ENCODE results near the gene DENND1B.

DNA sequence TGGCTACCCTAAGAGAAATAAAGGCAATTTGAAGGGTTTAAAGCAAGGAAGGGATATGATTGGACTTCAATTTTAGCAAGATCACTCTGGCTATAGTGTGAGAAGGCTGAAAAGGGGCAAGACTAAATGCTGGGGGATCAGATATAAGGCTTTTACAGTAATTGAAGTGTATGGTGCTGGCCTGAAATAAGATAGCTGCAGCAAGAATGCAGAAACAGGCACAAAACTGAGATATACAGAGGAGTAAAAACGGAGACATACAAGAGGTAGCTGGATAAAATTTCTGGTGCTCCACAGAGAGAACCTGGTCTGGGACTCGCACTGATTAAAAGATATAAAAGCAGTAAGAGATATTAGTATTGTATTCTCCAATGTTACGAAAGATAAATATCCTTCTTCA lies 92.0 kb downstream of the DENND1B start:
- TF ChIP-seq, protein P1, sequence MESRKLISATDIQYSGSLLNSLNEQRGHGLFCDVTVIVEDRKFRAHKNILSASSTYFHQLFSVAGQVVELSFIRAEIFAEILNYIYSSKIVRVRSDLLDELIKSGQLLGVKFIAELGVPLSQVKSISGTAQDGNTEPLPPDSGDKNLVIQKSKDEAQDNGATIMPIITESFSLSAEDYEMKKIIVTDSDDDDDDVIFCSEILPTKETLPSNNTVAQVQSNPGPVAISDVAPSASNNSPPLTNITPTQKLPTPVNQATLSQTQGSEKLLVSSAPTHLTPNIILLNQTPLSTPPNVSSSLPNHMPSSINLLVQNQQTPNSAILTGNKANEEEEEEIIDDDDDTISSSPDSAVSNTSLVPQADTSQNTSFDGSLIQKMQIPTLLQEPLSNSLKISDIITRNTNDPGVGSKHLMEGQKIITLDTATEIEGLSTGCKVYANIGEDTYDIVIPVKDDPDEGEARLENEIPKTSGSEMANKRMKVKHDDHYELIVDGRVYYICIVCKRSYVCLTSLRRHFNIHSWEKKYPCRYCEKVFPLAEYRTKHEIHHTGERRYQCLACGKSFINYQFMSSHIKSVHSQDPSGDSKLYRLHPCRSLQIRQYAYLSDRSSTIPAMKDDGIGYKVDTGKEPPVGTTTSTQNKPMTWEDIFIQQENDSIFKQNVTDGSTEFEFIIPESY (CRISPR knock-in tag; IDR thresholded peaks at IDR 0.05), result no peak
- TF ChIP-seq DNMT3B (CRISPR knock-in tag; conservative IDR thresholded peaks at IDR 0.05), result no peak
- TF ChIP-seq SP140L (CRISPR knock-in tag; IDR thresholded peaks at IDR 0.05; ENCODE audit: borderline replicate concordance), result no peak
- no peak for TF ChIP-seq MED1 (CRISPR knock-in tag; IDR thresholded peaks at IDR 0.05)
- no peak for TF ChIP-seq NCOR1 (IDR thresholded peaks at IDR 0.05; ENCODE audit: borderline replicate concordance, low read length)
